Measurements from ENCODE around the gene LPCAT4.
"Not testable (repeated sequence)": the region's sequence is repeated elsewhere in the genome, so short reads cannot be mapped to it uniquely, and the experiment has no call there.

Gene LPCAT4, protein sequence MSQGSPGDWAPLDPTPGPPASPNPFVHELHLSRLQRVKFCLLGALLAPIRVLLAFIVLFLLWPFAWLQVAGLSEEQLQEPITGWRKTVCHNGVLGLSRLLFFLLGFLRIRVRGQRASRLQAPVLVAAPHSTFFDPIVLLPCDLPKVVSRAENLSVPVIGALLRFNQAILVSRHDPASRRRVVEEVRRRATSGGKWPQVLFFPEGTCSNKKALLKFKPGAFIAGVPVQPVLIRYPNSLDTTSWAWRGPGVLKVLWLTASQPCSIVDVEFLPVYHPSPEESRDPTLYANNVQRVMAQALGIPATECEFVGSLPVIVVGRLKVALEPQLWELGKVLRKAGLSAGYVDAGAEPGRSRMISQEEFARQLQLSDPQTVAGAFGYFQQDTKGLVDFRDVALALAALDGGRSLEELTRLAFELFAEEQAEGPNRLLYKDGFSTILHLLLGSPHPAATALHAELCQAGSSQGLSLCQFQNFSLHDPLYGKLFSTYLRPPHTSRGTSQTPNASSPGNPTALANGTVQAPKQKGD
- 30.9 to 40.6 reads per million in 2 donors for total RNA-seq

DNA sequence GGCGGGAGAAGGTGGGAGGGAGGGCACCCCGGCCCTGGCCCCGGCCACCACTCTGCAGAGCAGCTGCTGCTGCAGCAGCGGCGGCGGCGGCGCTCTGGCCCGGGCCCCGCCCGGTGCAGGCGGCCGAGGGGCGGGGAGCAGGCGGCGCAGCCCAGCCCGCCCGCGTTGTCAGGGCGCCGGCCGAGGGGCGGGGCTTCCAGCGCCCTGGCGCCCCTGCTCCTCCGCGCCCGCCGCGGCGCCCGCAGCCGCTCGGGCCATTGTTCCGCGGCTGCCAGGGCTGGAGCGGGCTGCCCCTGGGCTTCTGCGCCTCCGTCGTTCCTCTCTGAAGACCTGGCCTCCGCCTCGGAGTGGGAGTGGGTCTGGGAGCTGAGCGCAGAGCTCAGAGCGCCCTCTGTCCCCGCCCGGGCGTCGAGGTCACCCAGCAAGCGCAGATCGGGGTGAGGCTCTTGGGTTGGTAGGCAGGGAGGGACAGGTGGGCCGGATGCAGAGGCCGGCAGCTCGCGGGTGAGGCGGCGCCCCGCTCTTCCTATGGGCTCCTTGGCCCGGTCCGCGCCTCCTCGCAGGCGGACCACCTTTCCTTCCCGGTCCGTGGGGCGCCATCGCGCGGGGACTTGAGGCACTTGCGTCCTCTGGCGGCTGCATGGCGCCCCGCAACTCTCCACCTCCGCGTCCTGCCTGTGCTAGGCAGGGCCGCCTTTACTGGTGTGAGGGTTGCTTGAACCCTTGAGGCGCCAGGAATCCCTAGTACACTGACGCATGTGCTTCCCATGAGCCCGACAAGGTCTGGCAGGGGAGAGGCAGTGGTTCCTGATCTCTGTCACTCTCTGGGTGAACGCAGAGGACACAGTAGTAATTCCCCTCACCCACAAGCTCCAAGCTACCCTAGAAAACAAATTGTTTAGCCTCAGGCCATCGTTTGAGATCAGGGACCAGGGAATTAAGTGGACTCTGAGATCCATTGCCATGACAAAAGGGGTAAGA, at the start of gene LPCAT4:
LPCAT4 (minus strand) TSS at position 96 of the 981 bp plus-strand sequence. CDS start 96 bp downstream, outside the sequence.
- peak; percentile 85 for DNase-seq

DNA sequence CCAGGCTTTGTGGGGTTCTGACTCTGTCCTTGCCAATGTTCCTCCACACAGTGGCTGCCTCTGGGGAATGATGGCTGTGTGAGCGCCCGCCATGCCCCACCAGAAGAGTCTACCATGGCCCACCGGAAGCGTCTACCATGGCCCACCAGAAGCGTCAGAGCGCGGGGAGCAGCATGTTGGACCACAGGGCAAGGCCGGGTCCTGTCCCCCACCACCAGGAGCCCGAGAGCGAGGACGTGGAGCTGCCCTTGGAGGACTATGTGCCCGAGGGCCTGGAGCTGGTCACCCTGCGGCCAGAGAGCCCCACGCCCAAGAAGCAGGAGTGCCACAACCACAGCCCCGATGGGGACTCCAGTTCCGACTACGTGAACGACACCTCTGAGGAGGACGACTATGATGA, 42.5 kb upstream of the LPCAT4 start:
- DNase-seq, result not testable (repeated sequence)

DNA sequence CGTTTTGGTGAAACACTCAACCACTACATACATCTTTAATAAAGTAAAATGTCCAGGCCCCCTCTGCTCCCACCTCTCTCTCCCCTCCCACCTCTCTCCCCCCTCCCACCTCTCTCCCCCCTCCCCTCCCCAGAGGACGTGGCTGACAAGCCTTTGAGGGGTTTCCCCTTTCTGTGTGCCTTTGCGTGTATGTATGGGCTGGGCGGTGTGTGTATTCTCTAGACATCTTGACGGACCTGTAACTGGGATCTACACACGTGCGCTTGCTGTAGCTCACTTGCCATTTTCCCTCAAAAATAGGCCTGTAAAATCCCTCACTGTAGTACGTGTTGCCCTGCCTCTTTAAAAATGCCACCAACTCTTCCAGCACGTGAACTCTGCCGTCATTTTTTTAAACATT, 42.0 kb upstream of the LPCAT4 start:
- not testable (repeated sequence) for DNase-seq

DNA sequence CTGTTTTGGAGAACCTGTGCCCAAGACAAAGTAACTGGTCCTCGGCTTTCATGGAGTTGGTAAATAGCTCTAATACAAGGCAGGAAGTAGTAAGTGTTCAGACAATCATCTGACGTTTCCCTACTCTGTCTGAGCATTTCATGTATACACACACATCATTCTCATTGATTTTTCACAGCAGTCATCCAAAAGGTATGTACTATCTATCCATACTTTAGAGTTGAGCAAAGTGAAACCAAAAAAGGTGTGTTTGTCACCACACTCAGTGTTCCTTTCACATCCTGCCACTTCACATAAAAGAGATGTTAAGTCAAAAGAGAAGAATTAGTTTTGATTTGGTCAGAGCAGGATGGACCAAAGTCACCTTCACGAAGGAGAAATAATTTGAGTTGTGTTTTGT, 36.9 kb upstream of the LPCAT4 start:
- DNase-seq, result not testable (repeated sequence)

DNA sequence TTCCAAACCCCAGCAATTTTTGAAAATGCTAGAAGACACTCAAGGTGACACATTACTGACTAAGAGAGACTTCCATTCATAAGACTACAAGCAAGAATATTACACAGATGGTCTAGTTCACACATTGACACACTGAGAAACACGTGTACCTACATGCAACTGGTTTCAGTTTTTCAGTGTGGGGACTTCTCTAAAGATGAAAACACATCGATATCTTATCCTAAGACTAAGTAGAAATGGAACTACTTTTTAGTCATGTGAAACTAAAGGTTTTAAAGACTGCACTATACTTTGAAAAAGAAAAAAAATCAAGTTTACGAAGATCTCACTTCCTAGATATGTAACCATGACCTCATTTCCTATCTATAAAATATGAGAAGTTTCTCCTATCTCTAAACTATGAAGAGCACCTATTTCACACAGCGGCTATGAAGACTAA, 36.2 kb upstream of the LPCAT4 start:
- not testable (repeated sequence) for DNase-seq

DNA sequence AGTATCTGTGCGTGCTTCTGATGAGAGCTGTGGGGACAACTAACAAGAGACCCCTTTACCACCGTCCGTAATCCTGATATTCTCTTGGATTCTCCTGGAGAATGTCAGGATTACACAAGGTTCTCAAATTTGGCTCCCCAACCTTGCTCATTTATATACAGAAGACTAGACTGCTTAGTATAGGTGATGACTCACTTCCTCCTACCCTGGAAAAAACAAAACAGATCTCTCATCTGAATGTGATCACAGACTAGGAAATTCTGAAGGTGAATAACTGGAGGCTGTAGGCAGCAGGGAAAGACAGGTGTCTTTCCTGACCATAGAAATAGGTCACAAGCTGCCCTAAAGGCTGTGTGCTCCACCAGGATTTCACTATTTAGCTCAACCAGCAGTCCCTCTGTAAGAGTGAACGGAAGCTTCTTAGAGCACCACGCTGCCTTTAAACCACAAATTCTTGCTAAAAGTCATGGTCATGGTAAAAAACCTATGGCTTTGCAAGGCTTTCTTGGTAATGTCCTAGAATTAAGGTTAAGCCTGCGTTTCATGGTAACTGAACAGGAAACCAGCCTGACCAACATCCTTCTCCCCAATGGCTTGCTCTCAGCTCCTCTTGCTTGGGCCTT, 30.8 kb upstream of the LPCAT4 start:
- DNase-seq, result not testable (repeated sequence)

DNA sequence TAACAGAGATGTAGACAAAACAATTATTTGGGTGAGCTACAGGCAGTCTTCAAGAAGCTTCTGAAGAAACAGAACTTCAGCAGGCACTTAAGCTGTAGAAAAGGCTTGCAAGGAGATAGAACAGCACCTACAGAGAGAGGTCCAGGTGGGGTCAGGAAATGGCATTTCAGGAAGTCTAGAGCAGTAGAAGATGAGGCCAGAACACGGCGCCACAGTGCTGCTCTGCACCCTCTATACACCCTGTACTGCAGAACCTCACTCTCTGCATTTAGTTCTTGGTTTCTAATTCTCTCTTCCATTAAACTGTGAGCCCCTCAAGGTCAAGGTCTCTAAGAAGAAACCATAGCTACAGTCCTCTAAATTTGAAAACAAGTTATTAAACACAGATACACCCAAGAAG, 26.0 kb upstream of the LPCAT4 start:
- DNase-seq, result not testable (repeated sequence)

DNA sequence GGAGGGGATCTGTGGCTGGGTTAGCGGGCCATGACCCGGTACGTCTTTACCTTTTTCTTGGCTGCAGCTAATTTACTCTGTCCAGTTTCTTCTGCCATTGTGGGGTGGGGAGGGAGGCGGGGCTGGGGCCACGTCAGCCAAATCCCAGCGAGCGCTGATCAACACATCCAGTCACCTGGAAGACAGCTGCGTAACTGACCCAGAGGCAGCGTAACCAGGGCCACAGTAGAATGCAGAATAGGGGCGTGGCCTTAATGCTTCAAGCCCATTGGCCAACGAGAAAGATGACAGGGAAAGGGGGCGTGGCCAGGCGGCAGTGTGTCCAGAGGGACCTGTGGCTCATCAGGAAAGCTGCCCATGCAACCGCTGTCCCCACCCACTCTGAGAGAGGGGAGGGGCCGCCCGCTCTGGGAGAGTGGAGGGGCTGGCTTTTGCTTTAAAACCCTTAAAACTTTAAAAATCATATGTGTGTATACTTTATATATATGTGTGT, 22.6 kb upstream of the LPCAT4 start:
- DNase-seq, result not testable (repeated sequence)

DNA sequence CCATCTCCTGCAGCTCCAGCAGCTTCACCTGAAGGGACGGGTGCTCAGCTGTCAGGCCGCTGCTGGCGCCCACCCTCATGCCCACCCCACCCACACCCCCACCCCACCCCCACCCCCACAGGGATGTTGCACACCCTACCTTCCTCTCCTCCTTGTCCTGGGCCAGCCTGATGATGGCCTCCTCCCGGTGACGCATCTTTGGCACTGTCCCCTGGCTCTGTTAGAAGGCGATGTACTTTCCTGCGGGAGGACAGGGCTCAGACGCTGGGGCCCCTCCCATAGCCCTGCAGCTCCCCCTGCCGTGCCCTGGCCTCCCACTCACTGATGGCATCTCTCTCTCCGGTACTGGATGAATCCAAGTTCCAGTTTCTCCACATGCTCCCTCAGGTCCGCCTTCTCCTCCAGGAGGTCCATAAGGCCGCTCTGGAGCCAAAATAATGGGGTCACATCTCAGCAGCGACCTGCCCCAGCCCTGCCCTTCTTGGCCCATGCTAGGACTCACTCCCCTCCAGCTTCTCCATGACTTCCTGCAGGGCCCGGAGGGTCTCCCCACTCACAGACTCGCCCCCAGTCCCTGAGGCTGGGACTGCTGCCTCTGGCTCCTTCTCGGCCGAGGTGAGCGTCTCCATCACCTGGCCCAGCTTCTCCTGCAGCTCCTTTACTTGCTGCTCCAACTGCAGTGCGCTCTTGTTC, 15.0 kb upstream of the LPCAT4 start:
- not testable (repeated sequence) for DNase-seq

DNA sequence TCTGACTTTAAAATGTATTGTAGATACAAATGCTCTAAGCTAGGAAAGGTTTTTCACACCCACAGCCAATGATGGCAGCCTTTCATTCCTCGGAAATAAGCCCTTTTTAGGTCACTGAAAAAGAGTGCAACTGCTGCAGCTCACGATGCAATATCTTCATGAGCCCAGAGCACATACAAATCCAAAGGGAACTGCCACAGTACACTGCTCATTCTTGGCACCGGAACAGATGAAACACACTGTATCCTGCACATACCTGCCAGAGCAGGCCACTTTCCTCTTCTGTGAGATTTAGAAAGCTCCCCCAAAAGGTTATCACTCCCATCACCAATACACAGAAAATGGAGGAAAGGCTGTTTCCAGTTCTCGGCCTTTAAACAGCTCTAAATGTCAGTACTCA, 13.5 kb upstream of the LPCAT4 start:
- DNase-seq, result not testable (repeated sequence)

DNA sequence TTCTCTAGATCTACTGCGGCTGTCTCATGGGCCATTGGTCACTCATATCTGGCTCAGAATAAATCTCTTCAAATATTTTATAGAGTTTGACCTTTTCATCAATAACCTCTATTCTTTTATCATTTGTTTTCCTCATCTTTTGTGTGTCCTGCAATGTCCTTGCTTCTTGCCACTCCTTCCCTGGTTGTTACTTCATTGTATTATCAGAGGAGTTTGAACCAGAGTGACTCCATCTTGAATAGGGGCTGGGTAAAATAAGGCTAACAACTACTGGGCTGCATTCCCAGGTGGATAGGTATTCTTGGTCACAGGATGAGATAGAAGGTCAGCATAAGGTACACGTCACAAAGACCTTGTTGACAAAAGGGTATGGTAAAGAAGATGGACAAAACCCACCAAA, 9.9 kb upstream of the LPCAT4 start:
- DNase-seq, result no peak

DNA sequence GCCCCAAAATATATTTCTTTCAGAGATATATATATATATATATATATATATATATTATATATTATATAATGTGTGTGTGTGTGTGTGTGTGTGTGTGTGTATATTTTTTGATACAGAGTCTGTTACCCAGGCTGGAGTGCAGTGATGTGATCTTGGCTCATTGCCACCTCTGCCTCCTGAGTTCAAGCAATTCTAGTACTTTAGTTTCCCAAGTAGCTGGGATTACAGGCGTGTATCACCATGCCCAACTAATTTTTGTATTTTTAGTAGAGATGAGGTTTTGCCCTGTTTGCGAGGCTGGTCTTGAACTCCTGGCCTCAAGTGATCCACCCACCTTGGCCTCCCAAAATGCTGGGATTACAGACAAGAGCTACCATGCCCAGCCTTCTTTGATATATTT, 8.5 kb upstream of the LPCAT4 start:
- not testable (repeated sequence) for DNase-seq

DNA sequence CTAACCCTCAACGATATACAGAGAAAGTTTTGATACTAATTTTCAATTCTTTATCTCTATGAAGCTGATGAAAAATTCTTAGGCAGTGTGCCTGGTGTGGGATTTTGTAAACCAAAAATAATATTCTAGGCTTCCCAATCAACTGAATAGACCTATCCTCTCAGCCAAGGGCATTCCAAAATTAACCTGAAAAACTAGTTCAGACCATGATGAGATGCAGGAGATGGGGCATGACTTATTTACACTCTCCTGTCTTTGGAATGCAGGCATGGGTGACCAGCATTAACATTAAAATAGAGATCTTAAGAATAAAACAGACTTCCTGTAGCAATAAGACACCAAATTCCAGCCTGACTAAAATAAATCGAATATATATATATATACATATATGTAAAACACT, 7.8 kb upstream of the LPCAT4 start:
- no peak for DNase-seq

DNA sequence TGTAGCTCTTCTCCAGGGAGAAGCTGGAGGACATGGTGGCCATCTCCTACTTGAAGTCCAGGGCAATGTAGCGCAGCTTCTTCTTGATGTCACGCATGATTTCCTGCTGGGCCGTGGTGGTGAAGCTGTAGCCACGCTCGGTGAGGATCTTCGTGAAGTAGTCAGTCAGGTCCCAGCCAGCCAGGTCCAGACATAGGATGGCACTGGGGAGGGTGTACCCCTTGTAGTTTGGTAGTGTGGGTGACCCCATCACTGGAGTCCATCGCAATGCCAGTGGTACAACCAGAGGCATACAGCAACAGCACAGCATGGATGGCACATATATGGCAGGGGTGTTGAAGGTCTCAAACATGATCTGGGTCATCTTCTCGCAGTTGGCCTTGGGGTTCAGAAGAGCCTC, 7.0 kb upstream of the LPCAT4 start:
- DNase-seq, result no peak

DNA sequence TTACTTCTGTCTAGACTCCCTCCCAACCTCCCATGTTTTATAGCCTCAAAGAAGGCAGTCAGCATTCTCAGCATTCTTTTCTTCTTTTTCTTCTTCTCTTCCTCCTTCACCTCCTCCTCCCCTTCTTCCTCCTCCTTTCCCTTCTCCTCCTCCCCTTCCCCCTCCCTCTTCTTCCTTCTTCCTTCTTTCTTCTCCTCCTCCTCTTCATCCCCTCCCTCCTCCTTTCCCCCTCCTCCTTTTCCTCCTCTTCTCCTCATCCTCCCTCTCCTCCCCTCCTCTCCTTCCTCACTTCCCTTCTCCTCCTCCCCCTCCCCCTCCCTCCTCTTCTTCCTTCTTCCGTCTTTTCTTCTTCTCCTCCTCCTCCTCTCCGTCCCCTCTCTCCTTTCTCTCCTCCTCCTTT, 3.6 kb upstream of the LPCAT4 start:
- no peak for DNase-seq

DNA sequence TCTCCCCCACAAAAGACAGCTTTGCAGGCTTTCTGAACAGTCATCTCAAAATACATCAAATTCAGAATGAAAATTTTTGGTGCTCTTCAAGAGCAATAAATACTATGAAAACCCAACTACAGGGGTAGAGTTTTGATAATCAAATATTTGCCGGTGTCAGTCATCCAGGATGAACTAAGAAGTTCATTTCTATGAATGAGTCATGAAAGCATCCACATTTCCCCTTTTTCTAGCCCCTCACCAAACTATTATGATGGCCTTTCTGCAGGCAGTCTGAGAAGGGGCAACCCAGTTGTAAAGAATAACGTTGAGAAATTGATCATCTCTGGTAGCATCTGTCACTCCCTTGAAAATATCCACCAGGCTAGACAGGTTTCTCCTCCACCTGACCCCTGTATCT, 3.1 kb upstream of the LPCAT4 start:
- no peak for DNase-seq

DNA sequence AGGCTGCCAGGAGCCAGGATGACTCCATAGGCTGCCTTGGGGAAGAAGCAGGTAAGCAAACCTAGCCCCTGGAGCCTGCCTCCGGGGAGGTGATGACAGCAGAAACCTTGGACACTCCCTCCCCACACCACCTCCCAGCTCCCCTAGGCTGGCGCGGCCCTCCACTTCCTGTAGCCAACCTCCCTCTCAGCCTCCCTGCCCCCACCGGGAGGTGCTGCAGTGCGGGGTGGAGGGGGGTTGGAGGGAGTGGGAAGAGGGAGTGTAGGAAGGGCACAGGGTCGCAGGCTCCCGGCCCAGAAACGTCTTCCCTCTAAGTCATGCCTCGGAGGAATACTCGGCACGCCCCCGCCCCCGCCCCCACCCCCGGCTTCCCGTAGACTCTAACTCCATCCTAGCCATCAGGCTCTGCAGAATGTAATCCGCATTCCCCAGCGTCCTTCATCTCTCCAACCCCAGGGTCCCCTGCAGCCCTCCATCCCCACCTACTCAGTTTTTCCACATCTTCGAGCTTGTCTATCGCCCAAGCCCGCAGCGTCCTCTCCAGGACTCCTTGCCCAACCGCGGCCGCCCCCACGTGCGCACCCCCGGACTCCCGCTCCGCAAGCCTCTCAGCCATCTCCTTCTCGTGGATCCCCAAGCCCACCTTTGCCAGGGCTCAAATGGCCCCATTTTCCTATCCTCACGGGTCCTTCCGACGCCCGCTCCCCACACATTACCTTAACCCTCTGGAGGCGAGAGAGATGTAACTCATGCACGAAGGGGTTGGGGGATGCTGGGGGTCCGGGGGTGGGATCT, 528 bp downstream of the LPCAT4 start:
- peak; percentile 41 for DNase-seq

DNA sequence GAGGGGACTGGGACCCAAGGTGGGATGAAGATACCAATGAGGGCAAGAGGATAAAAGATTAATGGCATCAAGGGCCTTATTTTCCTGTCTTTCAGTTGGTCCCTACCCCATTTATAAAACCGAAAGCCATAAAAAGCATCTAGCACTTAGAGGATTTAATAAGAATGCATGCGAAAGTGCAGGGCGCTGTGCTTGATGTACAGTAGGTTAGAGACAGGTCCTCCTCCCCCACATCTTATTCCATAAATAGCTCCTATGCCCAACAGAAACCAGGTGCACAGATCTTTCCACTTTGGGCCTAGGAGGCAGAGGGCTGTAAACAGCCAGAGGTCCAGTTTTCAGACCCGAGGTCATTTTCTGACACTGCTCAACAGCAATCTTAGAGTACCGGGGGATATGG, 1.2 kb downstream of the LPCAT4 start:
- no peak for DNase-seq

DNA sequence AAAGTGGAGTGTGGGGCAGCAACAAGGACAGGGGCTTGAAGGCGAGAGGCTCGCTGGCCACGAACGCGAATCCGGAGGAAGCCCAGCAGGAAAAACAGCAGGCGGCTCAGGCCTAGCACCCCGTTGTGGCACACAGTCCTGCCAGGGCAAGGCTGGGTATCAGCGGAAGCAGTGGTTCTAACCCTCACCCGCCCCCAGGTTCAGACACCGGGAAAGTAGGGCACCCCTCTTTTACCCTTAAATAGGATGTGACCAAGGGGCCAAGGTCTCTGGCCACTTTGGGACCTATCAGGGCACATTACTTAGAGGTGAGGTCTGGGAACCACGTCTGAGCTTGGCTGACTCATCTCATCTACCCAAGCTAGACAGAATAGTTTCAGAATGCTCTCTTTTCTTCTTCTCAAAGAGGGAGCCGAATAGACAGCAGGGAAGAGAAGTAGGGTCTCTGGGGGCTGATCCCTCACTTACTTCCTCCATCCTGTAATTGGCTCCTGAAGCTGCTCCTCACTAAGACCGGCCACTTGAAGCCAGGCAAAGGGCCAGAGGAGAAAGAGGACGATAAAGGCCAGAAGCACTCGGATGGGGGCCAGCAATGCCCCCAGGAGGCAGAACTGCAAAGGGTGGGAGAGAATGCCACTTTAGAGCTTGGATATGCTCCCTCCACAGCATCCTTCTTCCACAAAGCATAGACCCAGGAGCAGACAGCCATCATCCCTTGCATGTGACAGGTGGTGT, 1.7 kb downstream of the LPCAT4 start:
- DNase-seq, result no peak

DNA sequence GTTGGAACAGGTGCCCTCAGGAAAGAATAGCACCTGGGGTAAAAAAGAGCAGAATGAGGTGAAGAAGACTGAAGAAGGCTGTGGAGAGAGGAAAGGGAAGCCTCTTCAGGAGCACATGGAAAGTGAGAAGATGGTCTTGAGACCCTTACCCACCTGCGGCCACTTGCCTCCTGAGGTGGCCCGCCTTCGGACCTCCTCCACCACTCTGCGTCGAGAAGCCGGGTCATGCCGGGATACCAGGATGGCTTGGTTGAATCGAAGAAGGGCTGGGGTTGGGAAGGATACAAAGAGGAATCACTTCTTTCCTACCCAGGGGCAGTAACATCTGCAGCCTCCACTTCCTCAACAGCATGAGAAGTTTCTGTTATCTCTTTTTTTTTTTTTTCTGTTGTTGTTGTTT, 3.0 kb downstream of the LPCAT4 start:
- DNase-seq, result no peak

Measured in T-helper 9 cell (primary cell).